ENCODE data around the gene DISP3. TPM values are rescaled to one million over a fixed set of nuclear protein-coding genes. Genes with fewer than 3 reads are reported as not detected.

DISP3 gene
- total and polyA plus RNA-seq, 3 donors from 2014 or later, result 6.8 to 8.8 (median 7.3) TPM

GRCh38 chr1:11523746-11524464 lies 45.0 kb downstream of the DISP3 start:
- WGBS, 2 donors, result 58 to 60% methylated on average over 6 to 9 of the region's 9 CpGs
- no peaks in the 10 kb centered on the region for H3K36me3 ChIP-seq (ENCODE audit: low read depth, missing control alignments)
- no peak for TF ChIP-seq POLR2A (IDR thresholded peaks at IDR 0.05)
- TF ChIP-seq, protein P1, sequence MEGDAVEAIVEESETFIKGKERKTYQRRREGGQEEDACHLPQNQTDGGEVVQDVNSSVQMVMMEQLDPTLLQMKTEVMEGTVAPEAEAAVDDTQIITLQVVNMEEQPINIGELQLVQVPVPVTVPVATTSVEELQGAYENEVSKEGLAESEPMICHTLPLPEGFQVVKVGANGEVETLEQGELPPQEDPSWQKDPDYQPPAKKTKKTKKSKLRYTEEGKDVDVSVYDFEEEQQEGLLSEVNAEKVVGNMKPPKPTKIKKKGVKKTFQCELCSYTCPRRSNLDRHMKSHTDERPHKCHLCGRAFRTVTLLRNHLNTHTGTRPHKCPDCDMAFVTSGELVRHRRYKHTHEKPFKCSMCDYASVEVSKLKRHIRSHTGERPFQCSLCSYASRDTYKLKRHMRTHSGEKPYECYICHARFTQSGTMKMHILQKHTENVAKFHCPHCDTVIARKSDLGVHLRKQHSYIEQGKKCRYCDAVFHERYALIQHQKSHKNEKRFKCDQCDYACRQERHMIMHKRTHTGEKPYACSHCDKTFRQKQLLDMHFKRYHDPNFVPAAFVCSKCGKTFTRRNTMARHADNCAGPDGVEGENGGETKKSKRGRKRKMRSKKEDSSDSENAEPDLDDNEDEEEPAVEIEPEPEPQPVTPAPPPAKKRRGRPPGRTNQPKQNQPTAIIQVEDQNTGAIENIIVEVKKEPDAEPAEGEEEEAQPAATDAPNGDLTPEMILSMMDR (IDR thresholded peaks at IDR 0.05), result no peak
- H3K27me3 ChIP-seq, result no peaks in the 10 kb centered on the region
- no peaks in the 10 kb centered on the region for H3K9me3 ChIP-seq
- intact Hi-C loops (cut with DNase I; ENCODE audit: low total_unique reads), result no loop called here
- H3K27ac ChIP-seq, result no peak overlapping the region
- H3K4me1 ChIP-seq, result no peaks in the 10 kb centered on the region
- DNase-seq, result no peak
- H3K4me3 ChIP-seq, result no peak overlapping the region

DNA sequence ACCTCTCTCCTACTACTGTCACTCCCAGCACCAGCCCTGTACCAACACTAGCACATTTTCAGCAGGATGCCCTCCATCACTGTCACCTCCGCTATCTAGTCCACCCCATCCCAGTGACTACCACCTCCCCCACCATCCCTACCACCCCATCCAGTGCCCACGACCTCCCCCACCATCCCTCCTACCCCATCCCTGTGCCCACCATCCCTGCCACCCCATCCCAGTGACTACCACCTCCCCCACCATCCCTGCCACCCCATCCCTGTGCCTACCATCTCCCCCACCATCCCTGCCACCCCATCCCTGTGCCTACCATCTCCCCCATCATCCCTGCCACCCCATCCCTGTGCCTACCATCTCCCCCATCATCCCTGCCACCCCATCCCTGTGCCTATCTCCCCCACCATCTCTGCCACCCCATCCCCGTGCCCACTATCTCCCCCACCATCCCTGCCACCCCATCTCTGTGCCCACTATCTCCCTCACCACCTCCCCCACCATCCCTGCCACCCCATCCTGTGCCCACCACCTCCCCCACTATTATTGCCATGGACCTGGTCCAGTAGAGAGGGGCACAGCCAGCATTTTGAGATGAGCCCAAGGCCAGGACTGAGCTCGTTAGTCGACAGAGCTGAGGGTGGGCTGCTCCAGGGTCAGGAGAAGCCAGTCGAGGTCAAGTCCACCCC lies 45.7 kb downstream of the DISP3 start:
- H3K36me3 ChIP-seq (ENCODE audit: low read depth, missing control alignments), result no peaks in the 10 kb centered on the region
- WGBS, 2 donors, result 77 to 88% methylated on average over 6 of the region's 6 CpGs
- TF ChIP-seq, protein P1 (IDR thresholded peaks at IDR 0.05), result no peak
- no peak for TF ChIP-seq POLR2A (IDR thresholded peaks at IDR 0.05)
- H3K4me3 ChIP-seq, result no peak overlapping the region
- intact Hi-C loops (cut with DNase I; ENCODE audit: low total_unique reads), result no loop called here
- H3K4me1 ChIP-seq, result no peaks in the 10 kb centered on the region
- H3K27ac ChIP-seq, result no peak overlapping the region
- H3K9me3 ChIP-seq, result no peaks in the 10 kb centered on the region
- DNase-seq, result no peak
- H3K27me3 ChIP-seq, result no peaks in the 10 kb centered on the region

- no peaks in the 10 kb centered on the region for H3K36me3 ChIP-seq (ENCODE audit: low read depth, missing control alignments)
- 70 to 81% methylated on average over 4 to 8 of the region's 8 CpGs for WGBS, 2 donors
- TF ChIP-seq POLR2A (IDR thresholded peaks at IDR 0.05), result no peak
- TF ChIP-seq, protein P1 (IDR thresholded peaks at IDR 0.05), result no peak
Measured at GRCh38 chr1:11525151-11525505, 46.2 kb downstream of the DISP3 start.

DNA sequence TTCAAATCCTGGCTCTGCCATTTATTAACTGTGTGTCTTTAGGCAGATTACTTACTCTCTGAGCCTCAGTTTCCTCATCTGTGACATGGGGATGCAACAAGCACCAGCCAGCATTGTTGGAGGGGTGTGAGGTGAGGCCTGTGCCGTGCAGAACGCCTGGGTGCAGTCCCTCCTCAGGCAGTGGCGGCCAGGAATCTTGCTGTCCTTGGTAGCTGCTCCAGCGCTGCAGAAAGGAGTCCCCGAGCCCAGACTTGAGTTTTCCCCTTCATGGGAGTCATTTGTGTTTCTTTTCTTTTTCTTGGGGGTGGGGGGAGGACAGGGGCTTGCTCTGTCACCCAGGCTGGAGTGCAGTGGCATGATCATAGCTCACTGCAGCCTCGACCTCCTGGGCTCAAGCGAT lies 46.6 kb downstream of the DISP3 start:
- no peak overlapping the region for H3K4me3 ChIP-seq
- WGBS, 2 donors, result 88 to 89% methylated on average over 7 of the region's 7 CpGs
- intact Hi-C loops (cut with DNase I; ENCODE audit: low total_unique reads), result no loop called here
- no peaks in the 10 kb centered on the region for H3K36me3 ChIP-seq (ENCODE audit: low read depth, missing control alignments)
- no peaks in the 10 kb centered on the region for H3K9me3 ChIP-seq
- H3K27me3 ChIP-seq, result no peaks in the 10 kb centered on the region
- DNase-seq, result no peak
- TF ChIP-seq, protein P1 (IDR thresholded peaks at IDR 0.05), result no peak
- TF ChIP-seq POLR2A (IDR thresholded peaks at IDR 0.05), result no peak
- no peak overlapping the region for H3K27ac ChIP-seq
- H3K4me1 ChIP-seq, result no peaks in the 10 kb centered on the region

More at GRCh38 chr1:11525151-11525505, 46.2 kb downstream of the DISP3 start:
- Histone ChIP-seq H3K4me1 (no peaks in the 10 kb centered on the region), H3K4me3 (no peak overlapping the region), H3K27ac (no peak overlapping the region), H3K27me3 (no peaks in the 10 kb centered on the region), H3K9me3 (no peaks in the 10 kb centered on the region)
- no peak for DNase-seq
- intact Hi-C loops (cut with DNase I; ENCODE audit: low total_unique reads), result no loop called here
